ENCODE data around the gene SRPK1.

The SRPK1 gene

GRCh38 chr6:35896228-35896627 is 24.7 kb downstream of the SRPK1 start:
- Histone ChIP-seq H2BK12ac (ENCODE audit: low read length) (peak overlapping the region; percentile 75), H3K79me2 (ENCODE audit: control insufficient read depth, insufficient read depth, low read length, poor library complexity) (peaks cover 3% of the 10 kb centered on the region), H4K12ac (ENCODE audit: low read depth, low read length) (peak overlapping the region; percentile 87), H3K9ac (ENCODE audit: low read length) (no peak overlapping the region), H3K4me2 (ENCODE audit: low read length) (no peak overlapping the region), H3K14ac (ENCODE audit: low read length) (no peak overlapping the region), H2AK5ac (ENCODE audit: low read length) (peak overlapping the region; percentile 64), H4K91ac (ENCODE audit: low read depth, low read length) (peak overlapping the region; percentile 97), H3K18ac (ENCODE audit: low read length) (peak overlapping the region; percentile 92), H2BK120ac (ENCODE audit: insufficient read depth, low read length, poor library complexity) (peak overlapping the region; percentile 70), H3K4me1 (ENCODE audit: control insufficient read depth in 1 of 2, insufficient read depth in 2 of 2, low read length in 2 of 2) (peaks cover 12 to 19% of the 10 kb centered on the region in 2 experiments), H3K9me3 (ENCODE audit: insufficient read depth, low read depth, low read length) (no peaks in the 10 kb centered on the region), H3K23ac (ENCODE audit: low read length) (no peak overlapping the region), H3K79me1 (ENCODE audit: low read length) (peaks cover 5% of the 10 kb centered on the region), H2BK5ac (ENCODE audit: low read depth, low read length, poor library complexity) (peak overlapping the region; percentile 64), H3K4ac (ENCODE audit: low read depth, low read length) (peak overlapping the region; percentile 67), H3K4me3 (ENCODE audit: low read depth, low read length) (no peak overlapping the region), H4K8ac (ENCODE audit: low read depth, low read length) (peak overlapping the region; percentile 22), H3K27me3 (ENCODE audit: insufficient read depth, low read length) (no peaks in the 10 kb centered on the region), H3K36me3 (ENCODE audit: control insufficient read depth in 1 of 2, insufficient read depth in 2 of 2, low read length in 2 of 2) (peaks cover 2% of the 10 kb centered on the region in 2 experiments), H2AFZ (ENCODE audit: insufficient read depth, low read length, poor library complexity) (no peak overlapping the region), H3K27ac (ENCODE audit: low read depth, low read length) (peak overlapping the region; percentile 74)
- no CpG with 5 or more reads among the region's 1 CpG for WGBS (ENCODE audit: extremely low coverage, insufficient coverage, insufficient read length)
- DNase-seq = no peak

GRCh38 chr6:35895560-35895959 is 25.3 kb downstream of the SRPK1 start:
- Histone ChIP-seq H3K27ac (ENCODE audit: low read depth, low read length) (peak overlapping the region; percentile 74), H3K9ac (ENCODE audit: low read length) (no peak overlapping the region), H3K4me1 (ENCODE audit: control insufficient read depth in 1 of 2, insufficient read depth in 2 of 2, low read length in 2 of 2) (peaks cover 12 to 19% of the 10 kb centered on the region in 2 experiments), H4K12ac (ENCODE audit: low read depth, low read length) (no peak overlapping the region), H2BK120ac (ENCODE audit: insufficient read depth, low read length, poor library complexity) (peak overlapping the region; percentile 70), H3K79me2 (ENCODE audit: control insufficient read depth, insufficient read depth, low read length, poor library complexity) (peaks cover 3% of the 10 kb centered on the region), H3K23ac (ENCODE audit: low read length) (no peak overlapping the region), H3K18ac (ENCODE audit: low read length) (no peak overlapping the region), H3K79me1 (ENCODE audit: low read length) (peaks cover 5% of the 10 kb centered on the region), H3K9me3 (ENCODE audit: insufficient read depth, low read depth, low read length) (no peaks in the 10 kb centered on the region), H3K4me3 (ENCODE audit: low read depth, low read length) (no peak overlapping the region), H3K4ac (ENCODE audit: low read depth, low read length) (no peak overlapping the region), H3K36me3 (ENCODE audit: control insufficient read depth in 1 of 2, insufficient read depth in 2 of 2, low read length in 2 of 2) (peaks cover 2% of the 10 kb centered on the region in 2 experiments), H2AFZ (ENCODE audit: insufficient read depth, low read length, poor library complexity) (no peak overlapping the region), H3K4me2 (ENCODE audit: low read length) (peak overlapping the region; percentile 5), H4K91ac (ENCODE audit: low read depth, low read length) (peak overlapping the region; percentile 97), H2BK5ac (ENCODE audit: low read depth, low read length, poor library complexity) (peak overlapping the region; percentile 88), H2AK5ac (ENCODE audit: low read length) (no peak overlapping the region), H3K14ac (ENCODE audit: low read length) (peak overlapping the region; percentile 17), H4K8ac (ENCODE audit: low read depth, low read length) (peak overlapping the region; percentile 29), H3K27me3 (ENCODE audit: insufficient read depth, low read length) (no peaks in the 10 kb centered on the region), H2BK12ac (ENCODE audit: low read length) (no peak overlapping the region)
- WGBS (ENCODE audit: extremely low coverage, insufficient coverage, insufficient read length) = no CpG with 5 or more reads among the region's 3 CpGs
- DNase-seq = peak; percentile 97 to 99

GRCh38 chr6:35894776-35895175 is 26.1 kb downstream of the SRPK1 start:
- peak in 1 of 2 donors; percentile 53 for DNase-seq
- no peak overlapping the region for H3K9ac ChIP-seq (ENCODE audit: low read length)
- no peak overlapping the region for H4K12ac ChIP-seq (ENCODE audit: low read depth, low read length)
- no peak overlapping the region for H2AFZ ChIP-seq (ENCODE audit: insufficient read depth, low read length, poor library complexity)
- H3K4me3 ChIP-seq (ENCODE audit: low read depth, low read length) = no peak overlapping the region
- no peak overlapping the region for H3K14ac ChIP-seq (ENCODE audit: low read length)
- H3K4me2 ChIP-seq (ENCODE audit: low read length) = no peak overlapping the region
- no CpG with 5 or more reads among the region's 2 CpGs for WGBS (ENCODE audit: extremely low coverage, insufficient coverage, insufficient read length)
- no peak overlapping the region for H2AK5ac ChIP-seq (ENCODE audit: low read length)
- peak overlapping the region; percentile 54 for H3K27ac ChIP-seq (ENCODE audit: low read depth, low read length)
- peaks cover 5% of the 10 kb centered on the region for H3K79me1 ChIP-seq (ENCODE audit: low read length)
- H3K18ac ChIP-seq (ENCODE audit: low read length) = no peak overlapping the region
- H2BK120ac ChIP-seq (ENCODE audit: insufficient read depth, low read length, poor library complexity) = no peak overlapping the region
- H3K23ac ChIP-seq (ENCODE audit: low read length) = no peak overlapping the region
- no peak overlapping the region for H4K91ac ChIP-seq (ENCODE audit: low read depth, low read length)
- no peak overlapping the region for H2BK12ac ChIP-seq (ENCODE audit: low read length)
- no peaks in the 10 kb centered on the region for H3K9me3 ChIP-seq (ENCODE audit: insufficient read depth, low read depth, low read length)
- H3K27me3 ChIP-seq (ENCODE audit: insufficient read depth, low read length) = no peaks in the 10 kb centered on the region
- H3K79me2 ChIP-seq (ENCODE audit: control insufficient read depth, insufficient read depth, low read length, poor library complexity) = peaks cover 3% of the 10 kb centered on the region
- H3K4ac ChIP-seq (ENCODE audit: low read depth, low read length) = no peak overlapping the region
- H4K8ac ChIP-seq (ENCODE audit: low read depth, low read length) = no peak overlapping the region
- peaks cover 0 to 2% of the 10 kb centered on the region in 2 experiments for H3K36me3 ChIP-seq (ENCODE audit: control insufficient read depth in 1 of 2, insufficient read depth in 2 of 2, low read length in 2 of 2)
- peaks cover 12 to 19% of the 10 kb centered on the region in 2 experiments for H3K4me1 ChIP-seq (ENCODE audit: control insufficient read depth in 1 of 2, insufficient read depth in 2 of 2, low read length in 2 of 2)
- no peak overlapping the region for H2BK5ac ChIP-seq (ENCODE audit: low read depth, low read length, poor library complexity)

- peak overlapping the region; percentile 30 for H3K18ac ChIP-seq (ENCODE audit: low read length)
- H3K4me2 ChIP-seq (ENCODE audit: low read length) = no peak overlapping the region
- no peaks in the 10 kb centered on the region for H3K9me3 ChIP-seq (ENCODE audit: insufficient read depth, low read depth, low read length)
- DNase-seq = peak; percentile 12 to 50
- no peak overlapping the region for H3K4me3 ChIP-seq (ENCODE audit: low read depth, low read length)
- no peak overlapping the region for H2BK120ac ChIP-seq (ENCODE audit: insufficient read depth, low read length, poor library complexity)
- H2BK12ac ChIP-seq (ENCODE audit: low read length) = no peak overlapping the region
- H4K12ac ChIP-seq (ENCODE audit: low read depth, low read length) = no peak overlapping the region
- H3K79me1 ChIP-seq (ENCODE audit: low read length) = peaks cover 5% of the 10 kb centered on the region
- peak overlapping the region; percentile 76 for H3K4ac ChIP-seq (ENCODE audit: low read depth, low read length)
- no peak overlapping the region for H3K23ac ChIP-seq (ENCODE audit: low read length)
- H3K27me3 ChIP-seq (ENCODE audit: insufficient read depth, low read length) = no peaks in the 10 kb centered on the region
- H4K91ac ChIP-seq (ENCODE audit: low read depth, low read length) = no peak overlapping the region
- H2AK5ac ChIP-seq (ENCODE audit: low read length) = no peak overlapping the region
- no CpG with 5 or more reads among the region's 6 CpGs for WGBS (ENCODE audit: extremely low coverage, insufficient coverage, insufficient read length)
- no peak overlapping the region for H3K9ac ChIP-seq (ENCODE audit: low read length)
- H3K4me1 ChIP-seq (ENCODE audit: control insufficient read depth in 1 of 2, insufficient read depth in 2 of 2, low read length in 2 of 2) = peaks cover 12 to 19% of the 10 kb centered on the region in 2 experiments
- H4K8ac ChIP-seq (ENCODE audit: low read depth, low read length) = no peak overlapping the region
- H2BK5ac ChIP-seq (ENCODE audit: low read depth, low read length, poor library complexity) = peak overlapping the region; percentile 73
- H2AFZ ChIP-seq (ENCODE audit: insufficient read depth, low read length, poor library complexity) = no peak overlapping the region
- peaks cover 0 to 5% of the 10 kb centered on the region in 2 experiments for H3K36me3 ChIP-seq (ENCODE audit: control insufficient read depth in 1 of 2, insufficient read depth in 2 of 2, low read length in 2 of 2)
- peaks cover 3% of the 10 kb centered on the region for H3K79me2 ChIP-seq (ENCODE audit: control insufficient read depth, insufficient read depth, low read length, poor library complexity)
- H3K14ac ChIP-seq (ENCODE audit: low read length) = no peak overlapping the region
- H3K27ac ChIP-seq (ENCODE audit: low read depth, low read length) = peak overlapping the region; percentile 64
Observed at GRCh38 chr6:35893246-35893645, 27.7 kb downstream of the SRPK1 start.

All from trophoblast cell (in vitro differentiated cells and primary cell).